Suppressor macrophage (primary cell): ENCODE measurements around the gene TRAPPC10.

Experiments used
- DNase-seq, 4 experiments: peaks; one replicate each; pipeline ENCODE4 v3.0.0-alpha.2; 2020 to 2022

Gene TRAPPC10

DNA sequence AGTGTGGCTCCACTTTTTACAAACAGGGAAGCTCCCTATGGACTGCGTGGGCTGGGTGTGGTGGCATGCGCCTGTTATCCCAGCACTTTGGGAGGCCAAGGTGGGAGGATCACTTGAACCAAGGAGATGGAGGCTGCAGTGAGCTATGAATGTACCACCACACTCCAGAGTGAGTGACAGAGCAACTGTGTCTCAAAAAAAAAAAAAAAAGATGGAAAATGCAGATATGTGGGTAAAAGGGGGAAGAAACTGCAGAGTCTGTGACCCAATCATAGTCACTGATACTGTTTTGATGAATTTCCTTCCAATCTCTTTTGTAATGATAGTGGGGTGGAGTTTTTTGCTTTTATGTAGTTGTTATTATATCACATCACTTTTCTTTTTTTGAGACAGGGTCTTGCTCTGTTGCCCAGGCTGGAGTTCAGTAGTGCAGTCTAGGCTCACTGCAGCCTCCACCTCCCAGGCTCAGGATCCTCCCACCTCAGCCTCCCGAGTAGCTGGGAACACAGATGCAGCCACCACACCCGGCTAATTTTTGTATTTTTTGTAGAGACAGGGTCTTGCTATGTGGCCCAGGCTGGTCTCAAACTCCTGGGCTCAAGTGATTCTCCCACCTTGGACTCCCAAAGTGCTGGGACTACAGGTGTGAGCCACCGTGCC lies 8.7 kb upstream of the TRAPPC10 start:
- DNase-seq: no peak

- DNase-seq: no peak
Measured at GRCh38 chr21:44005071-44005470, 7.0 kb upstream of the TRAPPC10 start.

DNA sequence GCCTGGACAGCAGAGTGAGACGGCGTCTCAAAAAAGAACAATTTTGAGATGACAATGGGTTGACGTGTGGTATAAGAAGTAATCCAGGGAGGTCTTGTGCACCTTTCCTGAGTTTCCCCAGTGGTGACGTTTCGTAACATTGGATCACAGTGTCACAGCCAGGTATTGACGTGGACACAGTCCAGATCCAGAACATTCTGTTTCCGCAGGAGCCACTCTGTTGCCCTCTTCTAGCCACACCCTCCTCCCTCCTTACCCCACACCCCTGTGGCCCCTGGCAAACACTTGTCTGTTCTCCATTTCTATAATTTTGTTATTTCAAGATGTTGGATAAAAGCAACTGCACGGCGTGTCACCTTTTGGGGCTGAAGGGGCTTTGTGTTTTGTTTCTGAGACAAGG lies 6.5 kb upstream of the TRAPPC10 start:
- no peak for DNase-seq

- no peak for DNase-seq
Measured at GRCh38 chr21:44006017-44006619, 6.0 kb upstream of the TRAPPC10 start.

- no peak for DNase-seq
Measured at GRCh38 chr21:44006656-44007055, 5.5 kb upstream of the TRAPPC10 start.

GRCh38 chr21:44010429-44010828 lies 1.7 kb upstream of the TRAPPC10 start:
- DNase-seq: peak in 3 of 4 experiments; percentile 31 to 50 (median 43)

DNA sequence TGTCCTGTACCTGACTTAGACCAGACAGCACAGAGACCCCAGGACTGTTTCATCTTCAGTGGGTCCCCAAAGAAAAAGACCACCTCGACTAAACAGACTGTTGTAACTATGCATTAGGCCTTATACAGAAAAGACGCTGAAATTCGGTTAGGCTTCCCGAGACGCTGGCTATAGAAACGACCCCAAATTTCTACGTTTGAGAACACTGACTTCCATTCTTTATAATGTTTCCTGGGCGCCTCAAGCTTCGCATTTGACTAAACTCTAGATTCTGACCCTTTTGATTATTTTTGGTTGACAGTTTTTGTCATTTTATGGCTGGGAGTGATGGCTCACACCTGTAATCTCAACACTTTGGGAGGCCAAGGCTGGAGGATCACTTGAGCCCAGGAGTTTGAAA lies 986 bp upstream of the TRAPPC10 start:
- no peak for DNase-seq

GRCh38 chr21:44012474-44013379 lies 618 bp downstream of the TRAPPC10 start:
- peak; percentile 89 to 94 (median 92) for DNase-seq

DNA sequence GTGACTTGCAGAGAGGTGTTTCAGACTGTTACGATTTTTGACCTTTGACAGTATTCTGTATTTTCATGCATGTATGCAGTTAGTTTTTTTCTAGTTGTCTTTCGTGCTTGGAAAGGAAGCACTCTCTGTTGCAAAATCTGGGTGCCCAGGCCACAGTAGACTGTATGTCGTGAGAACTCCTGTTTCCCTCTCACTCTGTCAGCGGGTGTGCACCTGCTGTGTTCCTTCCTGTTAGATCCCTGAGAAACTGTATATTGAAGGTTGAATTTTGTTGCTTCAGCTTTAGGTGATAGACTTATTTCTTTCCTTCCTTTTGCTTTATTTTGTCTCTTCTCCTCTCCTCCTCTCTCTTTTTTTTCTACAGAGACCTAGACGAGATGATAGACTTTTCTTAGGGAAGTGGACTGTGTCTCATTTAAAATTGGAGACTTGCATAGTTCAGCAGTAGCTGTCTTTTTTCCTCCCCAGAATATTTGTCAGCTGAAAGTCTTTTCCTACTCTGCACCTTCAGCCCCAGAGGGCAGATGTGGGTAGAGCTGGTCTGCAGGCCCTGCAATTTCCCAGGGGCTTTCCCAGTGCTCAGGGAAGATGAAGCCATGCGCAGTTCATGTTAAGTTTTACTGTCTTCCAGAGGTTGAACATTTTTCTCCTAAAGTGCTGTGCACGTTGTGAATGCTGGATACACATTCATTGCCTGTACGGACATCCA lies 1.4 kb downstream of the TRAPPC10 start:
- DNase-seq: peak; percentile 56 to 78 (median 75)

- DNase-seq: no peak
Measured at GRCh38 chr21:44017601-44018000, 5.5 kb downstream of the TRAPPC10 start.

DNA sequence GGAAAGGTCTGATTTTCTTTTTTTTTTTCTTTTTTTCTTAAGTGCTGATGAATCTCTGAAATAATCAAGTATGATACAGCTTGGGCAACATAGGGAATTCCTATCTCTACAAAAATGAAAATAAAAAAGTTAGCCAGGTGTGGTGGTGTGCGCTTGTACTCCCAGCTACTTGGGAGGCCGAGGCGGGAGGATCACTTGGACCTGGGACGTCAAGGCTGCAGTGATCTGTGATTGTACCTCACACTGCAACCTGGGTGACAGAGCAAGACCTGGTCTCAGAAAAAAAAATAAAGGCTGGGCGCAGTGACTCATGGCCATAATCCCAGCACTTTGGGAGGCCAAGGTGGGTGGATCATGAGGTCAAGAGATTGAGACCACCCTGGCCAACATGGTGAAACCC lies 6.0 kb downstream of the TRAPPC10 start:
- no peak for DNase-seq

DNA sequence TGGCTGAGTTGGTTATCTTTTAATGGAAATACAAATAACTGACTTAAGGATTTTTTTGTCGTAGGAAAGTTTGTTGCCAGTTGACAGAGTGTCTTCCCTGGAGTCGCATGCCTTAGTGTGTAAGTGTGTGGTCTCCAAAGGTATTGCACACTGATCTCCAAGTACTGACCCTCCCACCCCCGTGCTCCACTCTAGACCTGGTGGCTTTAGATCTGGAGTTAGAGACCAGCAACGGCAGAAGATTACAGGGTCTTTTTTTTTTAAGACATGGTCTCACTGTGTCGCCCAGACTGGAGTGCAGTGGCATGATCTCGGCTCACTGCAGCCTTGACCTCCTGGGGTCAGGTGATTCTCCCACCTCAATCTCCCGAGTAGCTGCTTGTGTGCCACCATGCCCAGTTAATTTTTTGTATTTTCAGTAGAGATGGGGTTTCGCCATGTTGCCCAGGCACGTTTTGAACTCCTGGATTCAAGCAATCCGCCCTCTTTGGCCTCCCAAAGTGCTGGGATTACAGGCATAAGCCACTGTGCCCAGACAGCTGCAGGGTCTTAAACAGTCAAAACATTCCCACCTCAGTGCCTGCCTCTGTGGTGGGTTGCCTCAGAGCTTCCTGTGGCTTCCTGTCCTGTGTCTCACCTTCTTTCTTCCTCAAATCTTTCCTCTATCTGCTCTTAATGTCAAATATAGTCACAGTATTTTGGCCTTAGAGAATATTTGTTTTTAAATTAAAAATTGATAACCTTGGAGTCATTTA lies 6.9 kb downstream of the TRAPPC10 start:
- DNase-seq: no peak

- DNase-seq: no peak
Measured at GRCh38 chr21:44019568-44019958, 7.5 kb downstream of the TRAPPC10 start.

DNA sequence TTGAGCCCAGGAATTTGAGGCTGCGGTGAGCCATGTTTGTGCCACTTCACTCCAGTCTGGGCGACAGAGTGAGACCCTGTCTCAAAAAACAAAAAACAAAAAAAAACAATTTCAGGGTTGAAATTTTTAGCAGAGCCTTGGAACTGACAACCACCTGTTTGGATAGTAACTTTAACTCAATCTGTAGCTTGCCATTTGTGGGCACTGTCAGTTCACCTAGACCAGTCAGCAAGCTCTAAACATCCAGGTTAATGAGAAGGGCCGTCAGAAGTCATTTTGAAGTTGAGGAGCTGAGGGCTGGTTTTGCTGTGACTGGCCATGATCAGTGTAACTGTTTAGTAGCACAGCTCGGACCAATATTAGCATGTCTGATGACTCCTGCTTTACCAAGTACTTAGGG lies 8.4 kb downstream of the TRAPPC10 start:
- DNase-seq: no peak

GRCh38 chr21:44021064-44021463 lies 9.0 kb downstream of the TRAPPC10 start:
- no peak for DNase-seq

GRCh38 chr21:44024257-44024656 lies 12.1 kb downstream of the TRAPPC10 start:
- DNase-seq: no peak

GRCh38 chr21:44024887-44025353 lies 12.8 kb downstream of the TRAPPC10 start:
- peak; percentile 90 to 96 (median 94) for DNase-seq

DNA sequence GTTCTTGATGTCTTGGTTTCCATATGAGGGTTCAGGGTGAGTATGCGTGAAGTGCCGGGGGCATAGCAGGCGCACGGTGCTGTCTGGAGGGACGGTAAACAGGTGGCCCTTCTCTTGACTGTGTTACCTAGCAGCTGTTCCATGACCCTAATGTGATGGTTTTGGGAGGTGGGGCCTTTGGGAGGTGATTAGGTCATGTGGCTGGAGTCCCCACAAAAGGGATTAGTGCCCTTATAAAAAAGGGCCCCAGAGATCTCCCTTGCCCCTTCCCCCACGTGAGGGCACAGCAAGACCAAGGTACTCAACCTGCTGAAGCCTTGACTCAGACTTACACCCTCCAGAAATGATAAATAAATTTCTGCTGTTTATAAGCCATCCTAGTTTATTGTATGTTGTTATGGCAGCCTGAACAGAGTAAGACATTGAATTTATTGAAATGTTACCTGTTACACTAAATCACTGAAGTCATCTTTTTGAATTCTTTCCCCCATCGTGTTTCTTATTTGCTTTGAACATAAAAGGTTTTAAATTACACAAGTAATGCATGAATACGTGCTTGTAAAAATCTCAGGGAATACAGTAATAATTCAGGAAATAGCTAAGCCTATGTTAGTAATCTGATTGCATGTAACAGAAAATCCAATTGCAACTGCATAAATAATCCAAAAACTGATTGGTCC lies 15.6 kb downstream of the TRAPPC10 start:
- no peak for DNase-seq

DNA sequence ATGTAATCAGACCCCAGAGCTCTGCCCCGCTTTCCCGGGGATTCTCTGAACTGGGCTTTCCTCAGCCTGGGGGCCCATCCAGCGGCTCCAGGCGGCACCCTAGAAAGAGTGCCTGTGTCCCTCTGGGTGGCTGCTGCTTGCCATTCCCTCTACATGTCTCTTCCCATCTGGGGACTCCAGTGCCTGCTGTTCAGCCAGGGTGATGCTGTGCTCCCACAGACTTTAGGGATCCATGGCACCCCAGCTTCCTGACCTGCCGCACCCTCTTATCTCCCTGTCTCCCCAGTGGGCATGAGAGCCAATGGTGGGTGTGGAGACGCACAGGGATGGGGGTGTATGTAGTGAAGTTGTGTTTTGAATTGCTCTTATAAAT lies 16.2 kb downstream of the TRAPPC10 start:
- DNase-seq: no peak

- no peak for DNase-seq
Measured at GRCh38 chr21:44029460-44030087, 17.5 kb downstream of the TRAPPC10 start.

DNA sequence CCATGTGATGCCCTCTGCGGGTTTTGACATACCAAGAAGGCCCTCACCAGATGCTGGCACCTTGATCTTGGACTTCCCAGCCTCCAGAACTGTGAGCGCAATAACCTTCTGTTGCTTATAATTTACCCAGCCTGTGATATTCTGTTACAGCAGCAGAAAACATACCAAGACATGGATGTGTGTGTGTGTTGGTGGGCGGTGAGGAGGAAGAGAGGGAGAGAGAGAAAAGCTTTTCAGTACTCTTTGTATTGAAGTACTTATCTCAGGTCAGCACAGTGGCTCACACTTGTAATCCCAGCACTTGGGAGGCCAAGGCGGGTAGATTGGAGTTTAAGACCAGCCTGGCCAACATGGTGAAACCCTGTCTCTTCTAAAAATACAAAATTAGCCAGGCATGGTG lies 23.1 kb downstream of the TRAPPC10 start:
- DNase-seq: no peak
